Lung (tissue), 12 donors: Measurements from ENCODE around the gene CREB3L4. TPM values are rescaled to one million over a fixed set of nuclear protein-coding genes. Genes with fewer than 3 reads are reported as not detected.

Experiments
- ATAC-seq: fragments of 200-7000 bp; cut with Tn5 transposase; one replicate; pipeline ENCODE4 v1.9.1; 2020; ENCODE audit warnings: moderate number of reproducible peaks; ENCODE audit not compliant: insufficient read depth, low FRiP score
- DNase-seq, 3 donors: peaks; one replicate each; pipeline ENCODE4 v3.0.0-alpha.2; 2013 to 2017
- H3K27ac ChIP-seq, 2 donors: one replicate each; pipeline ENCODE4 v1.5.1; 2013; ENCODE audit warnings: mild to moderate bottlenecking in 2 of 2, moderate library complexity in 2 of 2, control low read depth in 1 of 2, inconsistent platforms in 1 of 2, low read depth in 1 of 2, low read length in 1 of 2
- H3K27me3 ChIP-seq, 3 donors: one replicate each; pipeline ENCODE4 v1.5.1; 2013; ENCODE audit warnings: low read length in 2 of 3; ENCODE audit not compliant: control insufficient read depth in 3 of 3, insufficient read depth in 3 of 3
- H3K36me3 ChIP-seq, 4 donors: one replicate each; pipeline ENCODE4 v1.5.1; 2013; ENCODE audit warnings: low read length in 4 of 4, mild to moderate bottlenecking in 1 of 4, moderate library complexity in 1 of 4; ENCODE audit not compliant: control insufficient read depth in 4 of 4, insufficient read depth in 4 of 4
- H3K4me1 ChIP-seq, 5 donors: one replicate each; pipeline ENCODE4 v1.5.1; 2013; ENCODE audit warnings: low read length in 5 of 5, mild to moderate bottlenecking in 2 of 5, moderate library complexity in 1 of 5; ENCODE audit not compliant: control insufficient read depth in 5 of 5, insufficient read depth in 5 of 5
- H3K4me3 ChIP-seq: one replicate; pipeline ENCODE4 v1.5.1; 2013; ENCODE audit warnings: mild to moderate bottlenecking, control low read depth, moderate library complexity
- H3K9ac ChIP-seq, 2 donors: one replicate each; pipeline ENCODE4 v1.5.1; 2013; ENCODE audit warnings: low read length in 2 of 2, control low read depth in 1 of 2; ENCODE audit not compliant: insufficient read depth in 1 of 2
- H3K9me3 ChIP-seq, 4 donors: one replicate each; pipeline ENCODE4 v1.5.1; 2013; ENCODE audit warnings: low read length in 3 of 4, mild to moderate bottlenecking in 1 of 4, moderate library complexity in 1 of 4; ENCODE audit not compliant: control insufficient read depth in 4 of 4, insufficient read depth in 3 of 4
- CTCF ChIP-seq: IDR thresholded peaks from 2 replicates; pipeline ENCODE4 v1.5.1; 2012; ENCODE audit warnings: mild to moderate bottlenecking; ENCODE audit errors: control extremely low read depth, extremely low read depth
- WGBS, 2 donors: extraction: QIAGEN DNeasy Blood & Tissue Kit; methylation state at CpG; one replicate each; pipeline ENCODE4 v1.1.7; 2013; 5-methylcytosine and 5-hydroxymethylcytosine counted together
- polyA plus RNA-seq, 2 donors: library from polyadenylated mRNA; stranded (reverse); fragments of 200-250 nt; gene quantifications; one replicate each; pipeline ENCODE4 v1.2.1, GENCODE V29; 2013
- total RNA-seq, 2 donors: library from RNA; depleted of rRNA in 1 of 2; stranded (reverse); fragments of >200 nt in 1 of 2; gene quantifications; one replicate each; pipeline ENCODE4 v1.2.1, GENCODE V29; 2014 to 2021
- donor health status: control.
- donor health status: control.
- donor health status: Bipolar disorder and iron deficiency.
- donor health status: healthy.
- donor health status: DM: yes; HTN: yes; CAD: no.

The CREB3L4 gene
- total and polyA plus RNA-seq, 4 donors = 9.5 to 21.8 (median 13.6) TPM

GRCh38 chr1:153987621-153988020 lies 19.9 kb downstream of the CREB3L4 start:
- no peak overlapping the region for H3K27ac ChIP-seq
- WGBS, 2 donors = 85 to 95% methylated on average over 8 of the region's 8 CpGs
- ATAC-seq = no peak
- DNase-seq = no peak
- no peak overlapping the region for H3K4me3 ChIP-seq
- peaks cover 5 to 36% (median 9%) of the 10 kb centered on the region in 5 donors for H3K4me1 ChIP-seq
- no peaks in the 10 kb centered on the region for H3K27me3 ChIP-seq
- TF ChIP-seq CTCF = no peak
- no peak overlapping the region for H3K9ac ChIP-seq
- H3K9me3 ChIP-seq = no peaks in the 10 kb centered on the region
- peaks cover 2 to 15% (median 7%) of the 10 kb centered on the region in 4 donors for H3K36me3 ChIP-seq

- Histone ChIP-seq H3K9me3 (no peaks in the 10 kb centered on the region), H3K4me1 (peaks cover 4 to 16% (median 6%) of the 10 kb centered on the region in 5 donors), H3K27me3 (no peaks in the 10 kb centered on the region), H3K4me3 (peak within 1 kb of the TSS; percentile 82), H3K36me3 (peaks cover 12 to 24% (median 17%) of the 10 kb centered on the region in 4 donors), H3K27ac (peak within 1 kb of the TSS; percentile 96 to 99), H3K9ac (peak within 1 kb of the TSS; percentile 97)
- whole genome bisulfite sequencing, 2 donors = 0 to 1% methylated on average over 36 of the region's 36 CpGs
- ATAC-seq = peak; percentile 73
- DNase-seq = peak; percentile 95 to 99 (median 99)
- no peak for TF ChIP-seq CTCF
Observed at GRCh38 chr1:153990468-153991150, 22.9 kb downstream of the CREB3L4 start, which contains the start of gene RPS27. Gene RPS27, plus strand, starts transcription at chr1:153990762. Its CDS starts 35 bp downstream, at chr1:153990797.

- no peak for TF ChIP-seq CTCF
- Histone ChIP-seq H3K27ac (peak overlapping the region; percentile 96 to 99), H3K9ac (peak overlapping the region; percentile 97), H3K9me3 (no peaks in the 10 kb centered on the region), H3K27me3 (no peaks in the 10 kb centered on the region), H3K4me1 (peaks cover 4 to 15% (median 6%) of the 10 kb centered on the region in 5 donors), H3K36me3 (peaks cover 13 to 26% (median 17%) of the 10 kb centered on the region in 4 donors), H3K4me3 (peak overlapping the region; percentile 82)
- no peak for ATAC-seq
- 6 to 14% methylated on average over 9 of the region's 9 CpGs for WGBS, 2 donors
- no peak for DNase-seq
Observed at GRCh38 chr1:153991151-153991630, 23.5 kb downstream of the CREB3L4 start.
